GM19099 (cell line): ENCODE data around the gene MYH9.

Experiments
- POLR2A ChIP-seq: IDR thresholded peaks from 3 replicates; pipeline ENCODE4 v1.6.1; 2011; ENCODE audit warnings: low read depth; ENCODE audit not compliant: insufficient read length; ENCODE audit errors: extremely low read depth

The MYH9 gene

DNA sequence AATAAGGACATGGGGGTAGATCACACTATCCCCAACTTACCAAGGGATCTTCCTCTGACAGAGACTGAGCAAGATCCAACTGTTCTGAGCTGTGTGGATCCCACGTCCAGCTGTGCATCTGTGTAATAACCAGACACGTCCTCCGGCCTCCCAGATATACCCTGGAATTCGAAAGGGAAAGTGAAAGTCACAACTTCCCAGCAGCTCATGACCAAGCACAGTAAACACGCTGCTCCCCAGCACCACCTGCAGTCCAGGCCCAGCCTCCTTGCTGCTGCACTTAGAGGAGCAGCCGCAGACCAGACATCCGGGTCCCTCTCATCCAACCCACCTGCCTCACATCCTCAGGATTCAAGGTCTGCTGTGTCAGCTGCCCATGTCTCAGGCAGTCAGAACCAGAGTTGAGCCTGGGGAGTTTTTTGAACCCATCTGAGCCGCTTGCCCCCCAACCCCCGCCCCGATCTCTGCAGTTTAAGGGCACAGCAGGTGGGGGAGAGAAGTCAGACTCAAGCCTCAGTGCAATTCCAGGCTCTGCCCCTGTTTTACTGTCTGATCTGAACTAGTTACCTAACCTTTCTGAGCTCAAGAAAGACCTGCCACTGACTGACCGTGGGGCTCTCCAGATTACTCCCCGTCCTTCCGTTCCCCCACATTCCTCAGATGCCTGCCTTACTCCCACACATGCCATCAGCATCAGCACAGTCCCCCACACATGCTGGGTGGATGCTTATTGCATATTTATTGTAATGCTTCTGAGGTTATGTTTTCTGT lies 148.2 kb downstream of the MYH9 start, which contains the start of gene APOL2:
Gene APOL2, minus strand, starts transcription at position 127 of the 771 bp plus-strand sequence. CDS start 6,365 bp downstream, outside the sequence.
- TF ChIP-seq POLR2A: peak; percentile 73

DNA sequence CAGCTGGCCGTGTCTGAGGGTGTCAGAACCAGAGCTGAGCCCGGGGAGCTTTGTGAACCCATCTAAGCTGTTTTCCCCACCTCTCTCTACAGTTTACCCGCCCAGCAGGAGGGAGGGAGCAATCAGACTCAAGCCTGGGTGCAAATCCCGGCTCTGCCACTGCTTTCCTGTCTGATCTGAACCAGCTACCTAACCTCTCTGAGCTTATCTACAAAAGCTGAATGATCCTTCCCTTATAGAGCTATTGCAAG lies 148.7 kb downstream of the MYH9 start:
- TF ChIP-seq POLR2A: no peak

DNA sequence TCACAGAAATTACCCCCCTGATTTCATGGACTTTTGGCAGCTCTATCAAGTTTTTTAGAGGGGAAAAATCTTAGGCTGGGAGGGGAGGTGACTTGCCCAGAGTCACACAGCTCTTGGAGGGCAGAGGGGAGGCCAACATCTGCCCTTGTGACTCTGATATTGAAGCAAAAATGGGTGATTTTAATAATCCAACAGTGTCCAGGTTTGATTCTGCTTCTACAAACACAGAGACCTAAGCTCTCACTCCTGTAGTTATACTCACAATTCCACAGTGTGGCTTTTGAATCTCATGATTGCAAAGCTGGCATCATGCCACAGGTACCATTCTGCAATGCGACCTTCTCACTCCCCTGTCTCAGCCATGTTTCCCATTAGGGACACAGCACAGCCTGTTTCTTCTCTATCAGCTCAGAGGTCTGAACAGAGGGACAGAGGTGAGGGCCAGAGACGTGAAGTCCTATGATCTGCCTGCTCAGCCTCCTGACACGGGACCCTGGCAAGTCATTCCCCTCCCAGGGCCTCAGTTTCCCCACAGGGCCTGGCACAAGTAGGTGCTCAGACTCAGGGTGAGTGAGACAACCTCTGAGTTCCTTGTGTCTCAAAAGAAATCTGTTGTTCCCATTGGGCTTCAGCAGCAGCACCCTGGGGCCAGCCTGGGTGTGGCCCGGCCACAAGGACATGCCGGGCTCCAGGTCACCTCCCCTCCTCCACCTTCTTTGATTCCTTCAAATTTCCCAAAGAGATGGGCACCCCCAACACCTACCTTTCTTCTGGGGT lies 149.2 kb downstream of the MYH9 start:
- no peak for TF ChIP-seq POLR2A

DNA sequence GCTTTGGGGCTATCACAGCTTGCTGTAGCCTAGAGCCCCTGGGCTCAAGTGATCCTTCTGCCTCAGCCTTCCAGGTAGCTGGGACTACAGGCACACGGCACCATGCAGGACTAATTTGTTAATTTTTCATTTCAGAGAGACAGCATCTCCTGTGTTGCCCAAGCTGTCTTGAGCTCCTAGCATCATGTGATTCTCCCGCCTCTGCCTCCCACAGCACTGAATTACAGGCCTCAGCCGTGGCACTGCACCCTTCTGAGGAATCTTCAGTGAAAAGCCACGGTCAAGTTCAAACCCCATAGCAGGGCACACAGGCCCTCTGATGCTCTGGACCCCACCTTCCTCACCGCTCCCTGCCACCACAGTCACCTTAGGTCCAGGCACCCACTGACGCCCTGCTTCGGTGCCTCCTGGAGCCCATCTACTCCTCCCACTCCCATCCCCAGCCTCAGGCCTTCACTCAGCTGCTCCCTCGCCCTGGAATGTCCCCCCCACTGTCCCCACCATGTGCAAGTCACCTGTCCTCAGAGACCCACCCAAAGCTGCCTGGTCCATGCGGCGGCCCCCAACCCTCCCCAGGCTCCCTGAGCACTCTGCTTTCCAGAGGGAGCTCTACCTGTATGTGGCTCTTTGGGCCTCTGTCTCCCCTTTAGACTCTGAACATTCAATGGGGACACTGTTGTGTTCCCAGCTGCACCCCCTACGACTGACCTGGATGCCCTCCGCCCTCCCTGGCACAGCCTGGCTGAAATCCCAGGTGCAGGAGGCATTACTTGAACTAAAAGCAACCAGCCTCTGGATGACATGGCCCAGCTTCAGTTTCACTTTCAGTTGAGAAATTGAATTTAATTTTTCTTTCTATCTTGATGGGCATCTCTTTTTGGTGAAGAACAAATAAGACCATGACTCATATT lies 150.1 kb downstream of the MYH9 start:
- TF ChIP-seq POLR2A: no peak

DNA sequence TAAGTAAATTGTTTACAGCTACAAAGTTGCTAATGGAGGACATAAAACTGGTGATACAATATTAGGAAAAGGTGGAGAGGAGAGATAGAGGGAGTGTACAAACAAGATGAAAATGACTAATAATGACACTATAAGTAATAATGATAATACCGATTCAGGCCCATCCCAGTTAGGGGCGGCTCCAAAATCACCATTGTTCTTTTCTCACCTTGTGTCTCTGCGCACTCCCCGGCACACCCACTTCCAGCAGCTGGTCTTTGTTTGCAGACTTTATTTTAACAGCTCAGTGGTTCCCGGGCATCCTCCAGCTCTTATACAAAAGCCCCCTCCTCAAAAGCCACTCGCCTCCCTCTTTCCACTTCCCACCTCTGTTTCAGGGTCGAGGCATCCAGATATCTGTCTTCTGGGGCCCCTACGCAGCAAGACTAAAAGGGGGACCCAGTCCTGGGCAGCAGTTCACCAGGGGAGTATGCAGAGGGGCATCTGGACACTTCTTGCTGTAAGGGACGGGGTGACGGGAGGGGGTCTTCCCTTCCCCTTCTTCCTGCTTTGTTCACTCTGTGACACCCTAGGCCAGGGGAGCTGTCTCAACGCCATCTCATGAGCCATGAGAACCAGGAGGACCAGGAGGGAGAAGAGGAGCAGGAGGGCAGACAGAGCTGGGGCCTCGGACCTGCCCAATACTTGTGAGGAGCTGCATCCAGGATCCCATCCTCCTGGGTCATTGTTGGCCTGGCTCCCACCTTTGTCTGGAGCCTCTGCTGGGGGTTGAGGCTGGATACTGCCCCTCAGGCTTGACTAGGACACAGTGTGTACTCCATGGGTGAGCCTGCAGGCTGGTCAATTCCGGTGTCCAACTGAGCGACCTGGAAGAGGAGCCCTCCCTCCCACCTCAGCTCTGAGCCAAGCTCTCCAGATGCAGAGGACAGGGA lies 151.1 kb downstream of the MYH9 start:
- TF ChIP-seq POLR2A: no peak

DNA sequence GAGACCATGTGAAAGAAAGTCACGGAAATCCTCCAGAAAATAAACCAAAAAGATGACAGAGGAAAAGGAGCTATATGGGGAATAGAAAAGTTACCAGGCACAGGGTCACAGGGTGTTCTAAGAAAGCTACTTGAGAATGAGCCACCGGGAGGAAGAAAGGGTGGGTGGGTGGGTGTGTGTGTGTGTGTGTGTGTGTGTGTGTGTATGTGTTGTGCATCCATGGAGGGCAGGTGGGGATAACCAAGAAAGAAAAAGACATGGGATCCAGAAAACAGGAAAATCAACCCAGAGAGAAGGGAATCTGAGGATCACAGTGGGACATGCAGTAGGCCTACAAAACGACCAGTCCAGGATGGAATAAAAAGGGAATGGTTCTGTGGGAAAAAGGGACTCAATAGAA lies 152.2 kb downstream of the MYH9 start:
- no peak for TF ChIP-seq POLR2A

DNA sequence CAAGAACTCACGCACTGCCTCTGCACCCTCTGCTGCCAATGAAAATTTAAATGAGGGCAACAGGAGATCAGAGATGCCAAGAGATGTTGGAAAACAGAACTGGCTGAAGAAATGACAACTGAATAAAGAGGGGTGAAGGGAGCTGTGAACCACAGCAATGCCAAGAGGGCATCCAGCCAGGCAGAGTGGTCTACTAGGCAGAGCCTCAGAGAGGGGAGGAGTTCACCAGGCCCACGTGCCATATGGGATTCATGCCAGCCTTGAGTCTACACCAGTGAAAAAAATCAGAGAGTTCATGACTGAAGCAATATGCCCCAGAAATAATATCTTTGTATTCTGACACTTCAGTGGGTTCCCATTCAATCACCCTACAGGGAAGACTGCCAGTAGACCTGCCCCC lies 152.8 kb downstream of the MYH9 start:
- no peak for TF ChIP-seq POLR2A

DNA sequence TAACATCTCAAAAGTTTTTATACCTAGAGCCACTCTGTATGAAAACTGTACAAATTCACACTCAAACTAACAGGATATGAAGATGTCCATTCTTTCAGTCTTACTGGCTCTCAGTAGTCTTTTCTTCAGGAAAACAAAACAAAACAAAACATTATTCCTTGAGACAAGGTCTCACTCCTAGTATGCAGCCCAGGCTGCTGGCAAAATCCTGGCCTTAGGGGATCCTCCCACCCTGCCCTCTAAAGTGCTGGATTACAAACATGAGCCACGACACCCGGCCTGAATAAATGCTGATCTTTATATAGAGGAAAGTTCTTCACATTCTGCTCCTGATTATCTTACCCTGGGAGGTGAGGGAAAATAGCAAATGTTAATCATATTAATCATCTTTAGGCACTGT lies 153.6 kb downstream of the MYH9 start:
- no peak for TF ChIP-seq POLR2A

DNA sequence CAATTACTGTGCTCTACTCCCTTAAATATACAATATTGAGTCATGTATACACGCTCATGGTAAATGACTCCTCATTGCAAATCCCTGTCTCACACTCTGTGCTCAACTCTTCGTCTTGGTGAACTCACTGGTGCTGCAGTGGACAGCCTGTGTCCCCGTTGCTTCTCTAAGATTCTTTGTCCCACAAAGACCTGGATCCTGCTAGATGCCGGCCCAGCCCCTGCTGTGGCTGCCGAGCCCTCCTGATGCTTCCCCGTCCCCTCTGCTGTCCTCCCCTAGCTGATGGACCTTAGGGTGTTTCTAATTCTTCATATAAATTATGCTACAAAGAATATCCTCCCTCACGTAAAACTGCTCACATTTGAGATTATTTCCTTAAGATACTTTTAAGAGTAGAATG lies 154.0 kb downstream of the MYH9 start:
- no peak for TF ChIP-seq POLR2A

DNA sequence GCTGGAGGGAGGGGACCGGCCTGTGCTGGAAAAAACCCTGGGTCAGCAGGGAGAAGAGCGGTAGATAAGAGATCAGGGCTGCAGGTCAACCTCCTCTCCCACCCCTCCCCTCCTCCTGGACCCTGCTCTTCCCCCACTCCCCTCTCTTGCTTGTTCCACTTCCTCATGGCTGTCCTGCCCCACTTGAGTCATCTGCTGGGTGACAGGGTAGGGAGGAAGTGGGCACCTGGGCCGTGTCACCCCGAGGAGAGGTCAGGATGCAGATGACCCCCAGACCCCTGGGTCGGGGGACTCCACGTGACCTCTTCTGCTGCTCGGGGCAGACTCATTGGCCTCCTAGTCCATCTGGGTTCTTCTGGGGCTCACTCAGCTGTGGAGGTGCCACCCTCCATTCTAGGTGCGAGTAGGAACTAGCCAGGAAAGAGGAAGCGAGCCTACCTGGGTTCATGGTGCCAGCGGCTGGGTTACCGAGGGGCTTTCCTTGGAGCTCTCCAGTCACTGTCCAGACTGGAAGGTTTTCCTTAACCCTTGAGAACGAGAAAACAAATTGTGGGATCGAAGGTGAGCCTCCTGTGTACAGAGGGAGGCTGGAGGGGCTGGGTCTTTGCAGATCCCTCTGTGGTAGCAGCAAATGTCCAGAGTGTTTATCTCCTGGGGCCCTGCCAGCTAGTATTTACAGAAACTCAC lies 154.9 kb downstream of the MYH9 start:
- TF ChIP-seq POLR2A: no peak
